ENCODE measurements around the gene CHST8.

Gene CHST8

GRCh38 chr19:33618884-33619283 lies 2.9 kb upstream of the CHST8 start:
- no peak for DNase-seq (ENCODE audit: low spot score)

DNA sequence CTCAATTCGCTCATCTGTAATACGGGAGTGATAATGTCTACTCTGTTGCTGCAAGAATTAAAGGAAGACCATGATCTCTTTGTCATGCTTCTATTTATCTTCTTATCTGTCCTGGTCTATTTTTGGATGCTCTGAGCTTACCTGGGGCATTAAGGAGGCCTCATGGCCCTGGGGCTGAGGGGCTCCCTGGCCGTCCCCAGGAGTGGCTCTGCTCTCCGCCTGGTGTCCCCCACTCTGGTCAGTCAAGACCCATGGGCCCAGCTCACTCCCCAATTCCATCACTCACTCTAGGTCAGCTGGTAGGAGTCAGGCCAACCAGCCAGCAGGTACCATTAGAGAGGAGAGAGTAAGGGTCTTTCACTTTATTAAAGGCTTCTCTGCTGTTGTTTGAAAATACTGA lies 1.1 kb upstream of the CHST8 start:
- DNase-seq (ENCODE audit: low spot score) = no peak

DNA sequence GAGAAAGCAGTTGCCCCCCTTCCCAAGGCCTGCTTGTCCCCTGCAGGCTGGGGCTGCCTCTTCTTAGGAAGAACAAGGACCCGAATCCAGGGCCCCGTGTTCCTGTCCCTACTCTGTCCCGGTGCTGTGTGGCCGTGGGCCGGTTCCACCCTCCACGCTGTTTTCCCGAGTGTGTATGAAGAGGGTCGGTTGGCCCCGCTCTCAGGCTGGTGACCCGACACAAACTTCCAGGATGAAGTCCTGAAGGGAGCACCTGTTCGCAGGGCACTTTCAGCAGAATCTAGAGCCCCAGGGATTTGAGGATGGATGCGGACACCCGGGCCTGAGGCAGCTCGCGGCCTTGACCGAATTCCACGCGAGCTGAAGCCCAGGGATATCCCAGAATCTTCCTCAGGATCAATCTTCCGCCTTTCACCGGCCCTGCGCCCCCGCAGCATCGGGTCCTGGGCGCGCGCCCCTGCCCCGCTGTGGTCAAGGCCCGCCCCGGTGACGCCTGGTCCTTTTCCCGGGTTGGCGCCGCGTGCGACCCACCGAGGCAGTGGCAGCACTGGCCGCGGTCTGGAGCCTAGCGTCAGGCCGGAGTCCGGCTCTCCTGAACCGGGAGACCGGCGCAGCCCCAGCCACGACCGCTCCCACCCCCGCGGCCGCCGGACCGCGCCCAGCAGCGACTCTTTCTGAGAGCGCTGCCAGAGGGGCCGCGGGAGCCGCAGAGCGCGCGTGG lies 528 bp upstream of the CHST8 start:
- DNase-seq (ENCODE audit: low spot score) = no peak

DNA sequence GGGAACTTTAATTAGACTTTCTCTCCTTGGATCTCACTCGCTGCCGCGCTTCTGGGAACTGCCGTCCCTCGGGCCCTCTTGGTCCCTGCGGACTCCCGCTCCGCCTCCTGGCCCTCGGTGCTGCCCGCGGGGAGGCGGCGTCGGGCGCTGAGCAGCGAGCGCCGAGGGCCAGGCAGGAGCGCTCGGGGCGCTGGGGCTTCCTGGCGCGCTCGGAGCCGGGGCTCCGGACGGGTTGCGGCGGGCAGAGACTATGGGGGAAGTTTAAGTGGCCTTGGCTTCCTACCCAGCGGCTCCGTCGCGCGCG lies 704 bp downstream of the CHST8 start:
- DNase-seq (ENCODE audit: low spot score) = no peak

- DNase-seq (ENCODE audit: low spot score) = no peak
Observed at GRCh38 chr19:33622809-33623511, 1.2 kb downstream of the CHST8 start.

- DNase-seq (ENCODE audit: low spot score) = no peak
Observed at GRCh38 chr19:33624586-33624985, 2.8 kb downstream of the CHST8 start.

GRCh38 chr19:33627526-33627925 lies 5.8 kb downstream of the CHST8 start:
- DNase-seq (ENCODE audit: low spot score) = no peak

DNA sequence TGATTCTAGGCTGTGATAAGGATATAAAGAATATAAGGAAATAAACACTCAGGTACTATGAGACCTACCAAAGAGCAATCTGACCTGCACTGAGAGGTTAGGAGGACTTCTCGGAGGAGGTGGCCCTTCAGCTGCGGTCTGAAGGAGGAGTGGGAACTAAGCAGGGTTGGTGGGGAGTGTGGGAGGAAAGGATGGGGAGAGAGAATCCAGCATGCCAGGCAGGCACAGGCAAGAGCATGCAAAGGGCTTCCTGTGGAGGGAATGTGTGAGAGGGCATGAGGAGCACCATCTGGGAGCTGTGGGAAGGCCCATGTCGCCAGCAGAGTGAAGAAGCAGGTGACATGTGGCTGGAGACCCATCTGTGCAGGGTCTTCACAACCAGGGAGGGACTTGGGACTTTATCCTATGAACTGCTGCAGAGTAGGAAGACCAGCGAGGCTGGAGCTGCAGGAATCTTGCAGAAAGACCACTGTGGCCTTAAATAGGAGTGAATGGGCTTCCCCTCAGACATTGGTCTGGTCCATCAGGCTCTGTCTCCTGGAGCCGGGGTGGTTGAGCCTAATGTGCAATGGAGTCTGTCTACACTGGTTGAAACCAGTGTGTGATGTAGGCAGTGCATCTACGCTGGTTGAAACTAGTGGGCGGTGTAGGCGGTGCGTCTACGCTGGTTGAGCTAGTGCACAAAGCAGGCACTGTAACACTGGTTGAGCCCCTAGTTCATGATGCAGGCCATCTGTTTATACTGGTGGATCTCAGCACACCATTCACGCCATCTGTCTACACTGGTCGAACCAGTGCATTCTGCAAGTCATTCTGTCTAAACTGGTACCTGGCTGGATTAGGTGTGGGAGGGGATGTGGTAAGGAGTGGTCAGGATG lies 6.4 kb downstream of the CHST8 start:
- no peak for DNase-seq (ENCODE audit: low spot score)

DNA sequence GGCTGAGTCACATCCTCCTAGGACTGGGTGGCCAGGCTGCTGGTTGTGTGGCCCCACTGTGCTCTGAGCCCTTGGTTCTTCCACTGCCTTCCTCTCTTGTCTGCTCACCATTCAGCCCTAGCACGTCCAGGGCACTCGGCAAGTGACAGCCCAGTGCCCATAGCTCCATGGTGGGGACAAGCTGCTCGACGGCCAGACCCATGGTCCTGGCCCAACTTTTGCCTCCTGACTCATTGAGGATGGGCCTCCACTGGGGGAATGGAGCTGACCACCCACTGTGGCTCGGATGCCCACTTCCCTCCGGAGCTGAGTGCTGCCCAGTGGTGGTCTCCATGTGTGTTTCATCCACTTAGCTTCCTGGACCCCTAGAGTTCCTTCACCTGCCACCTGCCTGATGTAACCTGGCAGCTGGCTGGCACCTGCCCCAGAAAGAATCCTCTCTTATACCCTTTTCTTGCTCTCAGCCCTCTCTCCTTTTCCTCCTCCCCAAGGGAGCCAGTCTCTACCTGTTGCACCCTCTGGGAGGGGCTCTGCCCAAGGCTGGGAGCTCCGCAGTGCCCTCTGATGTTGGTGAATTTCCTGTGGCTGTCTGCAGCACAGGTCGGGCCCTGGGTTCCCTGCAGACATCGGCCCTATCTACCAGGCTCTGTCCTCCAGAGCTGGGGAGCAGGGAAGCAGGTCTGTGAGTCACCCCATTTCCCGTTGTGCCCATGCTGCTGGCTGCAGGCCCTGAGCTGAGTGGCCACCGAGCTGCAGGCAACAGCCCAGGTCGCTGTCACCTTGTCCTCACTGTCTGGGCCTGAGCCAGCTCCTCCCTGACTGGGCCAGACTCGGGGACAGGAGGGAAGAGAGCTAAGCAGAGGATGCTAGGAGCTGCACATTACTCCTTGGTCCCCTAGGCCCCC lies 7.4 kb downstream of the CHST8 start:
- DNase-seq (ENCODE audit: low spot score) = no peak

GRCh38 chr19:33629826-33630375 lies 8.1 kb downstream of the CHST8 start:
- DNase-seq (ENCODE audit: low spot score) = no peak

DNA sequence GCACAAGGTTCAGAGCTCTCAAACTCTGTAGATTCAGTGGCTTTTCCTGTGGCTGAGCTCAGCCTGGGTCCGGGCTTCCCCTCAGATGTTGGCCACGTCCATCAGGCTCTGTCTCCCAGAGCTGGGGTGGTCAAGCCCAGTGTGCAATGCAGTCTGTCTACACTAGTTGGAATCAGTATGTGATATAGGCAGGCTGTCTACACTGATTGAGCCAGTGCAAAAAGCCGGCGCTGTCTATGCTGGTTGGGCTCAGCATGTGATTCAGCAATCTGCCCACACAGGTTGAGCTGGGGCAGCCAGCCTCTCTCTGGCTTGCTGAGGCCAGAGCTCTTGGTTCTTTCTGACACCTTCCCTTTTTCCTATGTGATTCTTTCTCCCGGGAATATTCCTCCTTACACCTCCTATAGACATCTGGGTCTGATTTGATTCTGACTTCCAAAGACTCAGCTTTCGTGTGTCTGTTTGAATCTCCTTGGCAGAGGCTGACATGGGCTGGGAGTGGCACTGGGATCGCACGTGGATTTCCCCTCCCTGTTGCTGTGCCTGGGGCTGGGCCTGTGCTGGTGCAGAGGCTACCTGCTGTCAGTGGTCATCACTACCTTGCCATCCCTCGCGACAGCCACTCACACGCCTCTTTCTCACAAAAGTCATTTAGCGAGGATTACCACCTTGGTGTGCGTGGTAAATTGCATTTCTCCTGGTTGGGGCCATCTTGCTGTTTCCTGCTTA lies 9.3 kb downstream of the CHST8 start:
- DNase-seq (ENCODE audit: low spot score) = no peak

DNA sequence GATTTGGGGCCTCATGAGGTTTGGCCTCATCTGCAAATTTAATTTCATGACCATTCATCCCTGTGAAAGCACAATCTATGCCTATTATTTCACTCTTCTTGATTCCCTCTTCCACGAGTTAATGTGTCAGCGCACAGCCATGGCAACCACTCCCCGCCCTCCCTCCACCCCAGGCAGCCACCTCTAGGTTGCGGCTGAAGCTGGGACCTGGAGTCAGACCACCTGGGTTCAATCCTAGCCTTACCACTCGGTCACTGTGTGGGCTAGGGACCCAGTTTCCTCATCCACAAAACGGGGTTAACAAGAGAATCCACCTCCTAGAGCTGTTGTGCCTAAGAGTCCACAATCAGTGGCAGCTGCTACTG lies 9.8 kb downstream of the CHST8 start:
- DNase-seq (ENCODE audit: low spot score) = no peak

DNA sequence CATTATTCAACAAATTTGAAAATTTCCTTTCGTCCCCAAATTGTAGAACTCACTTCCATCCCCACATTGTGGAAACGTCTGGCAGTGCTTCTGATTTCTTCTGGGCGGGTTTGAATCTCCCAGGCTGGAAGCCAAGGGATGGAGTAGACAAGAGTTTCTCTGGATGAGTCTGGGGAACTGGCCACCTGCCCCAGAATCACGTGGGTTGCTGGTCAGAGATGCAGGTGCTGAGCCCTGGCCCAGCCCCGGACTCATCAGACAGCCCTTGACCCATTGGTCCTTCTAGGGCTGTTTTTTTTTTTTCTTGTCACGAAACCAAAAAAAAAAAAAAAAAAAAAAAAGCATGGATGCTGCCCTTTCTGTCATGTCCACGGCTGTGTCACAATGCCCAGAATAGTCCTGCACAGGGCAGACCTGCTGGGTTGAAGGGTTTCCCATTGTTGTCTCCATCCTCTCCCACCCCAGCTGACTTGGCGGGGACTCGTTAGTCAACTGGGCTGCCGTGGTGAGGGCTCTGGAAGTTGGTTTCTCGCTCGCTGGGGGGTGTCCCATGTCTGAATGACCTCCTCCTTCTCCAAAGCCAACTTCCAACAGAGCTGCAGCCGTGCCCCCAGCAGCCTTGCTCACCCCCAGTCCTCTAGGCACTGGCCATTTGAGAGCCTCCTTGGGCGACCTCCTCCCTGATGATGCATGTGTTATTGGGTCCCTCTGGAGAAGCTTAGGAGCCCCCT lies 12.8 kb downstream of the CHST8 start:
- DNase-seq (ENCODE audit: low spot score) = no peak

GRCh38 chr19:33638167-33639034 lies 16.6 kb downstream of the CHST8 start:
- DNase-seq (ENCODE audit: low spot score) = no peak

GRCh38 chr19:33639035-33639681 lies 17.4 kb downstream of the CHST8 start:
- DNase-seq (ENCODE audit: low spot score) = no peak

GRCh38 chr19:33640773-33641172 lies 19.0 kb downstream of the CHST8 start:
- DNase-seq (ENCODE audit: low spot score) = no peak

DNA sequence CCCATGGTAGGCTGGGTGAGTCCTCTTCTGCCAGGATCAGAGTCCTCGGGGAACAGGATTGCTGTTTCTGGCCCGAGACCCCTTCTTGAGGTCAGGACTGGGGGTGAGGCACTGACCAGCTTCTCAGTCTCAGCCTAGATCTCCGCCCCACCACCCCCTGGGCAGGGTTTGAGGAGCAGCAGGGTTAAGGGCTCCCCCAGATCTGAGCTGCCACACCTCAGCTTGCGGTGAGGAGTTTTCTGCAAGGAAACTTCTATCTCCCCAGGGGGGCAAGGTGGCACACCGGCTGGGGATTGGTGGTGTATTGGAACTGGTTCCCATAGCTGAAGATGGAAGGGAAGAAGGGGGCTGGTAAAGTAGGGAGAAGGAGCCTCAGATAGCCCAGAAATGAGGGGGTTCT lies 19.5 kb downstream of the CHST8 start:
- no peak for DNase-seq (ENCODE audit: low spot score)

DNA sequence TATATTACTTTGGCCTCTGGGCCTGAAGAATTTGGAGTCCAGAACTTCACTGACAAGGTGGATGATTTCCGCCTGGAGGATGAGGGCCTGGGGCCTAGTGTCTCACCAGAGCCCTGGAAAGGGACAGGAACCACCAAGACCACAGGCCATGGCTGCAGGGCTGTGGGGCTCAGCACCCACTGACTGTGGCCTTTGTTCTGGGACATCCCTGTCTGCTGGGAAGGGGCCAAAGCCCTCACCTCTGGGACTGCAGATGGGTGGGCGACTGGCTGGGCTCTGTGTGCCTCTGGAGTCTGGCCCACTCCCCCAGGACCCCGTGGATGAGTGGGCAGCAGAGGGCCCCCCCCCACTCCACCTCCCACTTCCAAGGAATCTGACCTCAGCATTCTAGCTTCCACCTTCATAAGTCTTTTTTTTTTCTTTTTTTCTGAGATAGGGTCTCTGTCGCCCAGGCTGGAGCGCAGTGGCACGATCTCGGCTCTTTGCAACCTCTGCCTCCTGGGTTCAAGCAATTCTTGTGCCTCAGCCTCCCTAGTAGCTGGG lies 20.3 kb downstream of the CHST8 start:
- no peak for DNase-seq (ENCODE audit: low spot score)

Data from left forelimb (tissue), 1 donor.